IMR-90 (cell line): ENCODE results near the gene ZFPM1. TPM values are rescaled to one million over a fixed set of nuclear protein-coding genes. Genes with fewer than 3 reads are reported as not detected.
A peak's percentile ranks its signal among the peaks of the same experiment; 100 is the strongest.

Experiments
- ATAC-seq: fragments of 200-7000 bp; cut with Tn5 transposase; 2 replicates; pipeline ENCODE4 v1.9.1; 2020; ENCODE audit warnings: low read depth, mild to moderate bottlenecking, moderate library complexity
- BruUV-seq: library from RNA; stranded (reverse); fragments of 400-500 nt; replicated peaks from 2 replicates; lab custom pipeline; 2021; lab: Mats Ljungman, UMichigan
- CTCF ChIA-PET: fragments of 300-600 bp; formaldehyde crosslinking; extraction: SDS; loops from one replicate; lab custom pipeline; 2021; ENCODE audit warnings: antibody characterized with exemption; lab: Yijun Ruan, JAX
- POLR2A ChIA-PET: fragments of 300-600 bp; sonication (Branson Sonifier 250); formaldehyde crosslinking; loops from one replicate; lab custom pipeline; 2022; ENCODE audit warnings: antibody characterized with exemption; ENCODE audit not compliant: unreplicated experiment; lab: Charles Lee
- DNase-seq: peaks from one replicate; pipeline ENCODE4 v3.0.0; 2013
- H2AFZ ChIP-seq: replicated peaks from 2 replicates; pipeline ENCODE3; 2013; ENCODE audit warnings: low read length, mild to moderate bottlenecking; ENCODE audit not compliant: poor library complexity
- H2AK5ac ChIP-seq: 2 replicates; pipeline ENCODE4 v1.6.1; 2013; ENCODE audit warnings: low read depth, low read length, inconsistent platforms
- H2AK9ac ChIP-seq: replicated peaks from 2 replicates; pipeline ENCODE3; 2013; ENCODE audit warnings: mild to moderate bottlenecking, low read depth, low read length, moderate library complexity; ENCODE audit not compliant: poor library complexity
- H2BK120ac ChIP-seq: 2 replicates; pipeline ENCODE4 v1.6.1; 2013; ENCODE audit warnings: low read depth, low read length, inconsistent platforms
- H2BK15ac ChIP-seq: 3 replicates; pipeline ENCODE4 v1.6.1; 2013; ENCODE audit warnings: low read depth, low read length, inconsistent platforms
- H2BK20ac ChIP-seq: 2 replicates; pipeline ENCODE4 v1.6.1; 2013; ENCODE audit warnings: low read depth, mild to moderate bottlenecking, inconsistent platforms, low read length, moderate library complexity
- H2BK5ac ChIP-seq: 2 replicates; pipeline ENCODE4 v1.6.1; 2013; ENCODE audit warnings: mild to moderate bottlenecking, low read depth, low read length, inconsistent platforms; ENCODE audit not compliant: poor library complexity, severe bottlenecking
- H3K14ac ChIP-seq: replicated peaks from 2 replicates; pipeline ENCODE4 v1.6.1; 2013; ENCODE audit warnings: low read depth, low read length, inconsistent platforms
- H3K18ac ChIP-seq: 2 replicates; pipeline ENCODE4 v1.6.1; 2013; ENCODE audit warnings: low read depth, low read length, control low read depth
- H3K23ac ChIP-seq: 2 replicates; pipeline ENCODE4 v1.6.1; 2013; ENCODE audit warnings: low read depth, low read length, inconsistent platforms
- H3K27ac ChIP-seq: 2 replicates; pipeline ENCODE4 v1.5.1; 2013; ENCODE audit warnings: mild to moderate bottlenecking, control low read depth, low read length; ENCODE audit not compliant: insufficient read depth
- H3K27me3 ChIP-seq: 2 replicates; pipeline ENCODE4 v1.6.1; 2013; ENCODE audit warnings: low read length; ENCODE audit not compliant: control insufficient read depth, insufficient read depth
- H3K36me3 ChIP-seq: 2 replicates; pipeline ENCODE4 v1.6.1; 2013; ENCODE audit warnings: low read length, mixed read lengths; ENCODE audit not compliant: control insufficient read depth, insufficient read depth
- H3K4ac ChIP-seq: 2 replicates; pipeline ENCODE4 v1.6.1; 2013; ENCODE audit warnings: low read depth, low read length, inconsistent platforms
- H3K4me1 ChIP-seq: 2 replicates; pipeline ENCODE4 v1.6.1; 2013; ENCODE audit warnings: low read length, mixed read lengths; ENCODE audit not compliant: control insufficient read depth, insufficient read depth
- H3K4me2 ChIP-seq: 2 replicates; pipeline ENCODE4 v1.6.1; 2013; ENCODE audit warnings: low read depth, mild to moderate bottlenecking, control low read depth, low read length, moderate library complexity
- H3K4me3 ChIP-seq: 2 replicates; pipeline ENCODE4 v1.5.1; 2013; ENCODE audit warnings: low read depth, mild to moderate bottlenecking, control low read depth, low read length, moderate library complexity; ENCODE audit not compliant: insufficient read depth
- H3K56ac ChIP-seq: 2 replicates; pipeline ENCODE4 v1.6.1; 2013; ENCODE audit warnings: low read length, inconsistent platforms; ENCODE audit not compliant: insufficient read depth; ENCODE audit errors: extremely low read depth
- H3K79me1 ChIP-seq, 2 experiments: 2 replicates each; pipeline ENCODE4 v1.6.1; 2013; ENCODE audit warnings: low read length in 2 of 2, inconsistent platforms in 1 of 2, low read depth in 1 of 2
- H3K9ac ChIP-seq: 2 replicates; pipeline ENCODE4 v1.6.1; 2013; ENCODE audit warnings: low read depth, low read length, control low read depth
- H3K9me1 ChIP-seq: 2 replicates; pipeline ENCODE4 v1.6.1; 2013; ENCODE audit warnings: low read length, inconsistent platforms; ENCODE audit not compliant: insufficient read depth
- H3K9me3 ChIP-seq: 2 replicates; pipeline ENCODE4 v1.6.1; 2013; ENCODE audit warnings: low read length; ENCODE audit not compliant: control insufficient read depth, insufficient read depth
- H4K20me1 ChIP-seq: 2 replicates; pipeline ENCODE4 v1.6.1; 2013; ENCODE audit warnings: low read length, inconsistent platforms; ENCODE audit not compliant: insufficient read depth
- H4K5ac ChIP-seq: 2 replicates; pipeline ENCODE4 v1.6.1; 2013; ENCODE audit warnings: mild to moderate bottlenecking, low read depth, low read length, control low read depth
- H4K8ac ChIP-seq, 2 experiments: 2 replicates each; pipeline ENCODE4 v1.6.1; 2013; ENCODE audit warnings: low read depth in 2 of 2, low read length in 2 of 2, control low read depth in 1 of 2, inconsistent platforms in 1 of 2
- H4K91ac ChIP-seq: 2 replicates; pipeline ENCODE4 v1.6.1; 2013; ENCODE audit warnings: low read depth, low read length, inconsistent platforms; ENCODE audit not compliant: insufficient read depth
- CEBPB ChIP-seq: IDR thresholded peaks from 2 replicates; pipeline ENCODE4 v1.6.1; 2012; ENCODE audit warnings: low read depth, low read length, improper control_type of control experiment
- CHD1 ChIP-seq: IDR thresholded peaks from 2 replicates; pipeline ENCODE4 v1.6.1; 2012; ENCODE audit warnings: low read depth, low read length, improper control_type of control experiment
- MAZ ChIP-seq: IDR thresholded peaks from 2 replicates; pipeline ENCODE4 v1.6.1; 2012; ENCODE audit warnings: low read depth, mild to moderate bottlenecking, low read length, improper control_type of control experiment, moderate library complexity, borderline replicate concordance
- NFE2L2 ChIP-seq: fragments of 150-350 bp; IDR thresholded peaks from 2 replicates; pipeline ENCODE4 v1.6.1; 2016; ENCODE audit warnings: low read depth, mild to moderate bottlenecking, low read length
- RAD21 ChIP-seq: IDR thresholded peaks from 2 replicates; pipeline ENCODE4 v1.6.1; 2012; ENCODE audit warnings: low read length, improper control_type of control experiment
- RCOR1 ChIP-seq: IDR thresholded peaks from 2 replicates; pipeline ENCODE4 v1.6.1; 2012; ENCODE audit warnings: mild to moderate bottlenecking, low read length, improper control_type of control experiment; ENCODE audit not compliant: insufficient replicate concordance
- RFX5 ChIP-seq: IDR thresholded peaks from 2 replicates; pipeline ENCODE4 v1.8.0; 2012; ENCODE audit warnings: low read depth, mild to moderate bottlenecking, low read length, moderate library complexity
- whole genome bisulfite sequencing, 2 experiments: methylation state at CpG; one replicate each; pipeline versions ENCODE4 v1.1.5 to v1.1.7; 2013; ENCODE audit warnings: missing lambda C conversion rate in 2 of 2; ENCODE audit not compliant: insufficient read length in 1 of 2; ENCODE audit errors: extremely low coverage in 2 of 2; 5-methylcytosine and 5-hydroxymethylcytosine counted together
- dilution Hi-C: fragments of 300-500 bp; cut with HindIII; formaldehyde crosslinking; loops from one replicate; pipeline ENCODE4 v1.14.3; 2018; ENCODE audit warnings: low sequenced_read_pairs; ENCODE audit not compliant: unreplicated experiment
- in situ Hi-C: fragments of 300-500 bp; cut with MboI; formaldehyde crosslinking; loops from 3 replicates; pipeline ENCODE4 v1.14.3; 2019; ENCODE audit warnings: low sequenced_read_pairs, inconsistent platforms, mixed read lengths
- intact Hi-C: fragments of 100-400 bp; cut with micrococcal nuclease; formaldehyde crosslinking; loops from 2 replicates; pipeline ENCODE4 v1.10.0; 2022
- polyA plus RNA-seq, 3 experiments: library from polyadenylated mRNA; depleted of rRNA; stranded (reverse); fragments of >200 nt; gene quantifications; 2 replicates each; pipeline ENCODE4 v1.2.3, GENCODE V29; 2012; ENCODE audit warnings: low replicate concordance in 1 of 3
- total RNA-seq: library from RNA; depleted of rRNA; stranded (reverse); fragments of >200 nt; gene quantifications from 2 replicates; pipeline ENCODE4 v1.2.3, GENCODE V29; 2012
- TF ChIP-seq, protein P1 (sequence below): conservative IDR thresholded peaks from 2 replicates; pipeline ENCODE4 v1.5.1; 2012; ENCODE audit warnings: mild to moderate bottlenecking, low read depth, low read length, improper control_type of control experiment

Gene ZFPM1
- total and polyA plus RNA-seq, 2 of the 4 experiments (the other 2 are of a cell fraction): 0.36 to 1.1 TPM

GRCh38 chr16:88558457-88559442, 105.7 kb downstream of the ZFPM1 start:
- H3K4ac ChIP-seq: no peak overlapping the region
- H3K18ac ChIP-seq: no peak overlapping the region
- H3K4me1 ChIP-seq: no peaks in the 10 kb centered on the region; the same call in 1 of the 2 replicates
- H3K4me3 ChIP-seq: no peak overlapping the region
- H3K9ac ChIP-seq: no peak overlapping the region
- intact Hi-C loops: no loop called here
- H2BK15ac ChIP-seq: no peak overlapping the region
- H3K79me1 ChIP-seq: no peaks in the 10 kb centered on the region
- dilution Hi-C loops: no loop called here
- H3K14ac ChIP-seq: no peak overlapping the region
- no peak overlapping the region for H2BK5ac ChIP-seq
- H3K27me3 ChIP-seq: peaks cover 29% of the 10 kb centered on the region
- peaks cover 3% of the 10 kb centered on the region; the same call in 1 of the 2 replicates for H3K9me3 ChIP-seq
- H2BK120ac ChIP-seq: no peak overlapping the region
- H3K27ac ChIP-seq: no peak overlapping the region
- CTCF ChIA-PET: interaction anchor here (0.6 kb wide), 1 partner anchor 557 kb away, joined by 3 read pairs; no protein-coding TSS in a partner anchor
- ATAC-seq (peak; percentile 53), DNase-seq (peak; percentile 43)
- H2AK5ac ChIP-seq: no peak overlapping the region; the same call in 1 of the 2 replicates
- no peak overlapping the region for H4K91ac ChIP-seq
- no peaks in the 10 kb centered on the region for H3K36me3 ChIP-seq
- no peak overlapping the region for H3K56ac ChIP-seq
- H4K8ac ChIP-seq: no peak overlapping the region
- in situ Hi-C loops: no loop called here
- WGBS, 2 experiments: 72% methylated on average over 5 of the region's 45 CpGs; no CpG with 5 or more reads in 1 of the 2 experiments
- H4K5ac ChIP-seq: no peak overlapping the region
- no peak overlapping the region; the same call in 1 of the 2 replicates for H3K4me2 ChIP-seq
- TF ChIP-seq, protein P1, sequence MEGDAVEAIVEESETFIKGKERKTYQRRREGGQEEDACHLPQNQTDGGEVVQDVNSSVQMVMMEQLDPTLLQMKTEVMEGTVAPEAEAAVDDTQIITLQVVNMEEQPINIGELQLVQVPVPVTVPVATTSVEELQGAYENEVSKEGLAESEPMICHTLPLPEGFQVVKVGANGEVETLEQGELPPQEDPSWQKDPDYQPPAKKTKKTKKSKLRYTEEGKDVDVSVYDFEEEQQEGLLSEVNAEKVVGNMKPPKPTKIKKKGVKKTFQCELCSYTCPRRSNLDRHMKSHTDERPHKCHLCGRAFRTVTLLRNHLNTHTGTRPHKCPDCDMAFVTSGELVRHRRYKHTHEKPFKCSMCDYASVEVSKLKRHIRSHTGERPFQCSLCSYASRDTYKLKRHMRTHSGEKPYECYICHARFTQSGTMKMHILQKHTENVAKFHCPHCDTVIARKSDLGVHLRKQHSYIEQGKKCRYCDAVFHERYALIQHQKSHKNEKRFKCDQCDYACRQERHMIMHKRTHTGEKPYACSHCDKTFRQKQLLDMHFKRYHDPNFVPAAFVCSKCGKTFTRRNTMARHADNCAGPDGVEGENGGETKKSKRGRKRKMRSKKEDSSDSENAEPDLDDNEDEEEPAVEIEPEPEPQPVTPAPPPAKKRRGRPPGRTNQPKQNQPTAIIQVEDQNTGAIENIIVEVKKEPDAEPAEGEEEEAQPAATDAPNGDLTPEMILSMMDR: peak; percentile 47
- TF ChIP-seq RFX5 (no peak), CHD1 (no peak), RCOR1 (no peak), CEBPB (no peak), MAZ (no peak), RAD21 (peak; percentile 23), NFE2L2 (no peak)
- POLR2A ChIA-PET: no interaction called here
- no peak overlapping the region for H3K23ac ChIP-seq
- H2AK9ac ChIP-seq: peak overlapping the region; percentile 37
- H2AFZ ChIP-seq: no peak overlapping the region
- H4K20me1 ChIP-seq: no peaks in the 10 kb centered on the region
- 0 out of 2 replicates have a peak, but pooled peaks cover 2% of the 10 kb centered on the region for H3K9me1 ChIP-seq
- BruUV-seq: no TSS peak
- no peak overlapping the region for H2BK20ac ChIP-seq
